Gastroesophageal sphincter (tissue), 3 donors: Measurements from ENCODE around the gene LDAH.

Experiments used
- EP300 ChIP-seq: sonication (generic); formaldehyde crosslinking; IDR thresholded peaks from one replicate; pipeline ENCODE4 v1.6.1; 2017; ENCODE audit warnings: antibody characterized with exemption, mild to moderate bottlenecking
- POLR2A ChIP-seq, 2 donors: fragments of 450-650 bp; IDR thresholded peaks; one replicate each; pipeline ENCODE4 v1.6.1; 2017; ENCODE audit warnings: antibody characterized with exemption in 2 of 2, mild to moderate bottlenecking in 2 of 2, moderate library complexity in 1 of 2
- TF ChIP-seq, protein P1 (sequence below), 4 experiments: fragments of 200-600 bp in 2 of 4; fragments of 450-650 bp in 2 of 4; sonication (generic) in 1 of 4; IDR thresholded peaks; one replicate each; pipeline ENCODE4 v1.5.1; 2017 to 2019; ENCODE audit warnings: antibody characterized with exemption in 4 of 4, mild to moderate bottlenecking in 2 of 4, moderate library complexity in 2 of 4

- TF ChIP-seq, protein P1, sequence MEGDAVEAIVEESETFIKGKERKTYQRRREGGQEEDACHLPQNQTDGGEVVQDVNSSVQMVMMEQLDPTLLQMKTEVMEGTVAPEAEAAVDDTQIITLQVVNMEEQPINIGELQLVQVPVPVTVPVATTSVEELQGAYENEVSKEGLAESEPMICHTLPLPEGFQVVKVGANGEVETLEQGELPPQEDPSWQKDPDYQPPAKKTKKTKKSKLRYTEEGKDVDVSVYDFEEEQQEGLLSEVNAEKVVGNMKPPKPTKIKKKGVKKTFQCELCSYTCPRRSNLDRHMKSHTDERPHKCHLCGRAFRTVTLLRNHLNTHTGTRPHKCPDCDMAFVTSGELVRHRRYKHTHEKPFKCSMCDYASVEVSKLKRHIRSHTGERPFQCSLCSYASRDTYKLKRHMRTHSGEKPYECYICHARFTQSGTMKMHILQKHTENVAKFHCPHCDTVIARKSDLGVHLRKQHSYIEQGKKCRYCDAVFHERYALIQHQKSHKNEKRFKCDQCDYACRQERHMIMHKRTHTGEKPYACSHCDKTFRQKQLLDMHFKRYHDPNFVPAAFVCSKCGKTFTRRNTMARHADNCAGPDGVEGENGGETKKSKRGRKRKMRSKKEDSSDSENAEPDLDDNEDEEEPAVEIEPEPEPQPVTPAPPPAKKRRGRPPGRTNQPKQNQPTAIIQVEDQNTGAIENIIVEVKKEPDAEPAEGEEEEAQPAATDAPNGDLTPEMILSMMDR (IDR thresholded peaks at IDR 0.05), result no peak
- TF ChIP-seq EP300 (no peak), POLR2A (IDR thresholded peaks at IDR 0.05) (no peak)
Observed at GRCh38 chr2:20645301-20645701, 177.6 kb downstream of the LDAH start.
